Tibial artery (tissue), 4 donors: Measurements from ENCODE around the gene RBM20.
"Not testable (repeated sequence)": the region's sequence is repeated elsewhere in the genome, so short reads cannot be mapped to it uniquely, and the experiment has no call there.

Source experiments
- DNase-seq, 2 donors: peaks; one replicate each; pipeline ENCODE4 v3.0.0-alpha.2; 2019
- H3K27ac ChIP-seq, 2 donors: fragments of 200-600 bp; sonication (generic) in 1 of 2; 1 replicate in 1 of 2; 2 replicates in 1 of 2; pipeline ENCODE4 v1.5.1; 2018 to 2019; ENCODE audit warnings: mild to moderate bottlenecking in 1 of 2
- H3K27me3 ChIP-seq, 2 donors: fragments of 200-600 bp; sonication (generic) in 1 of 2; one replicate each; pipeline versions ENCODE4 v1.5.1 to v1.6.0; 2016 to 2019
- H3K36me3 ChIP-seq, 3 donors: fragments of 200-600 bp; sonication (generic) in 2 of 3; one replicate each; pipeline ENCODE4 v1.5.1; 2016 to 2019; ENCODE audit warnings: mild to moderate bottlenecking in 2 of 3
- H3K4me1 ChIP-seq, 4 donors: fragments of 200-600 bp; sonication (generic) in 2 of 4; 1 replicate in 3 of 4; 2 replicates in 1 of 4; pipeline ENCODE4 v1.5.1; 2016 to 2019
- H3K4me3 ChIP-seq, 2 donors: fragments of 200-600 bp; sonication (generic) in 1 of 2; 1 replicate in 1 of 2; 2 replicates in 1 of 2; pipeline ENCODE4 v1.5.1; 2018 to 2019; ENCODE audit warnings: mild to moderate bottlenecking in 2 of 2
- H3K9me3 ChIP-seq, 3 donors: fragments of 200-600 bp; sonication (generic) in 1 of 3; one replicate each; pipeline ENCODE4 v1.5.1; 2016 to 2019
- intact Hi-C: fragments of 100-400 bp; cut with DNase I; formaldehyde crosslinking; loops from one replicate; pipeline ENCODE4 v1.15.0; 2023; ENCODE audit warnings: low total_unique reads
- TF ChIP-seq, protein P1 (sequence below), 2 experiments: fragments of 200-600 bp in 1 of 2; fragments of 450-650 bp in 1 of 2; IDR thresholded peaks; one replicate each; pipeline ENCODE4 v1.5.1; 2017 to 2019; ENCODE audit warnings: antibody characterized with exemption in 2 of 2, mild to moderate bottlenecking in 1 of 2, moderate library complexity in 1 of 2

RBM20 gene

DNA sequence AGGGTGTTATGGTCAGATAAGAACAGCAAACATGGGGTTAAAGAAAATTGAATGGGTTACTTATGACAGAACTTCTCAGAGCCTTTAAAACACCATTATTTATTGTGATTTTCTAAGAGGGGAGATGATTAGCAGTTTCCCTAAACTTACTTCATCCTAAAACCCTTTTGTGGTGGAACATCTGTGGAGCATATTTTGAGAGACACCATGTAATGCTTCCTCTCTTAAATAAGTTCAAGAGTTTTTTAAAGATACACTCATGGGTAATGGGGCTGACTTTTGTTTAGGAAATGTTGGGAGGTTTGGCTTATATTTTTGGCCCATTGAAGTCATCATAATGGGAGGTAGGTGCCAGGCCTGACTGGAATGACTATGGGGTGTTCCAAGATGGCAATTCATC lies 219.2 kb downstream of the RBM20 start:
- Histone ChIP-seq H3K27me3 (no peaks in the 10 kb centered on the region), H3K27ac (no peak overlapping the region), H3K4me1 (peaks cover 4 to 48% (median 24%) of the 10 kb centered on the region in 4 donors), H3K36me3 (no peaks in the 10 kb centered on the region), H3K9me3 (no peaks in the 10 kb centered on the region), H3K4me3 (no peak overlapping the region)
- DNase-seq, result no peak
- intact Hi-C loops, result no loop called here
- TF ChIP-seq, protein P1, sequence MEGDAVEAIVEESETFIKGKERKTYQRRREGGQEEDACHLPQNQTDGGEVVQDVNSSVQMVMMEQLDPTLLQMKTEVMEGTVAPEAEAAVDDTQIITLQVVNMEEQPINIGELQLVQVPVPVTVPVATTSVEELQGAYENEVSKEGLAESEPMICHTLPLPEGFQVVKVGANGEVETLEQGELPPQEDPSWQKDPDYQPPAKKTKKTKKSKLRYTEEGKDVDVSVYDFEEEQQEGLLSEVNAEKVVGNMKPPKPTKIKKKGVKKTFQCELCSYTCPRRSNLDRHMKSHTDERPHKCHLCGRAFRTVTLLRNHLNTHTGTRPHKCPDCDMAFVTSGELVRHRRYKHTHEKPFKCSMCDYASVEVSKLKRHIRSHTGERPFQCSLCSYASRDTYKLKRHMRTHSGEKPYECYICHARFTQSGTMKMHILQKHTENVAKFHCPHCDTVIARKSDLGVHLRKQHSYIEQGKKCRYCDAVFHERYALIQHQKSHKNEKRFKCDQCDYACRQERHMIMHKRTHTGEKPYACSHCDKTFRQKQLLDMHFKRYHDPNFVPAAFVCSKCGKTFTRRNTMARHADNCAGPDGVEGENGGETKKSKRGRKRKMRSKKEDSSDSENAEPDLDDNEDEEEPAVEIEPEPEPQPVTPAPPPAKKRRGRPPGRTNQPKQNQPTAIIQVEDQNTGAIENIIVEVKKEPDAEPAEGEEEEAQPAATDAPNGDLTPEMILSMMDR (IDR thresholded peaks at IDR 0.05), result no peak

DNA sequence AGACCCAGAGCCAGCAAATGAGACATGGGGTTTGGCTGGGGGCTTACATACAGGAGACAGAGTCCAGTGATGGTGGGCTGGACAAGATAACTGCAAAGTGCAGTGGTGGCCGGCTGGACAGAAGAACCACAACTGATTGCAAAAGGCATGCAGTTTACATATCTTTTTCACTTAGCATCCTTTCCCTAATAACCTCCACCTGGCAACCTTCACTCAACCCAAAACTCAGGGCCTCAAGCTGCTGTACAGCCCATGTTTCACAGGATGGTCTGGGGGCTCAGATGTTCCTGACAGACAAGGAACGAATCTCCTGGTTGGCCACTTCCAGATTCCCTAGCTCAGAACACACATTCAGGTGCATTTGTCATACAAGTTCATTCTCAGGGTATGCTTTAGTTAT lies 219.8 kb downstream of the RBM20 start:
- H3K27me3 ChIP-seq, result no peaks in the 10 kb centered on the region

DNA sequence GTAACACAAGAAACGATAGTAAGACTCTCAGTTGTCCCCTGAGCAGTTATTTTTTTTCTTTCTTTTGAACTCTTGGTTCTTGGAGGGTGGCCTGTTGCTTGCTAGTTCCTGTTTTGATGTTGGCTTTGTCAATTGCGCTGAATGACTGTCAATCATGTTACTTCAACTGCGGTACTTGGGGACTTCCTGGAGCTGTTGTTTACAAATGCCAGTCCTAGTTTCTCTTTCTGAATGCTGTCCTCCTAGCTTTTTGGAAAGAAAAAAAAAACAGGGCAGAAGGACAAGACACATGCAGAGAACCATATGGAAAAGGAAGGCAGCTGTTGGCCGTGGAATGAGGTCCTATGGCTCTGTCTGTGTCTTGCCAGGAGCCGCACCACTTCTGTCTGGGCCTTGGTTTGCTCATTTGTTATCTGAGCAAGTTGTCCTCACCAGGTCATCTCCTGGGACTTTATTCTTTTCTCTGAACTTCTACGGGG lies 220.6 kb downstream of the RBM20 start:
- intact Hi-C loops, result no loop called here
- peaks cover 4 to 44% (median 19%) of the 10 kb centered on the region in 4 donors for H3K4me1 ChIP-seq

More for the DNA sequence above, 219.8 kb downstream of the RBM20 start:
- TF ChIP-seq, protein P1 (IDR thresholded peaks at IDR 0.05), result no peak
- Histone ChIP-seq H3K27ac (no peak overlapping the region), H3K36me3 (no peaks in the 10 kb centered on the region), H3K4me1 (peaks cover 4 to 48% (median 23%) of the 10 kb centered on the region in 4 donors), H3K9me3 (no peaks in the 10 kb centered on the region), H3K4me3 (no peak overlapping the region)
- intact Hi-C loops, result no loop called here
- DNase-seq, result no peak

DNA sequence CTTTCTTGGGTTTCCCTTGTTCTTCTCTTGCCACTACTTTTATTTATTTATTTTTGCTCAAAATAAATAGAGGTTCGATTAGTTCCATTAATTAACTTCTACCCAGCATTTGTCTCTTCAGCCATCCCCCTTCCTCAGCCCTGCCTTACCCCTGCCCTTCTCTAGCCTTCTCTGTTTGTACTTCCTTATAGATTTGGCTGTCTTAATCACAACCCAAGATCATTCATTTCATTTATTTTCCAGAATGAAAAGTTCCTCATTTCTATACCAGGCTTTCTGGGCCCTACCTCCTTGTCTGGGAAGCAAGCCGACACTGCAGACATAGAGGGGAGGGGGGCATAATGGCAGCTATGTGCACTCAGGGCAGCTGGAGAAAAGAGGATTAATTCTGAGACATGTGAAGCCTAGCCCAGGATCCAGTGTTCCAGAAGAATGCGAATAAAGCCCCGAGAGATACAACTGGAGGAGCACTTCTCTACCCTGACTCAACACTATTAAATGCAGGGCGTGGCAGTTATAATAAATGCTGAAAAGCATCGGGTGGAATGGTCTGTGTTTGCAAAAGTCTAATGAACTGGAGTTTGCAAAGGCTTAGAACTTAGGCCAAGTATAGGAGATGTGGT lies 221.2 kb downstream of the RBM20 start:
- no peaks in the 10 kb centered on the region for H3K27me3 ChIP-seq
- TF ChIP-seq, protein P1 (IDR thresholded peaks at IDR 0.05), result no peak
- peak overlapping the region; percentile 14 to 45 for H3K27ac ChIP-seq
- H3K4me3 ChIP-seq, result no peak overlapping the region
- DNase-seq, result no peak
- H3K36me3 ChIP-seq, result no peaks in the 10 kb centered on the region
- H3K9me3 ChIP-seq, result no peaks in the 10 kb centered on the region
- intact Hi-C loops, result no loop called here
- peaks cover 4 to 44% (median 16%) of the 10 kb centered on the region in 4 donors for H3K4me1 ChIP-seq

More for the DNA sequence above, 220.6 kb downstream of the RBM20 start:
- H3K36me3 ChIP-seq, result no peaks in the 10 kb centered on the region
- no peaks in the 10 kb centered on the region for H3K27me3 ChIP-seq
- H3K4me3 ChIP-seq, result no peak overlapping the region
- H3K9me3 ChIP-seq, result no peaks in the 10 kb centered on the region
- peak overlapping the region; percentile 14 to 45 for H3K27ac ChIP-seq
- DNase-seq, result no peak
- TF ChIP-seq, protein P1 (IDR thresholded peaks at IDR 0.05), result no peak

DNA sequence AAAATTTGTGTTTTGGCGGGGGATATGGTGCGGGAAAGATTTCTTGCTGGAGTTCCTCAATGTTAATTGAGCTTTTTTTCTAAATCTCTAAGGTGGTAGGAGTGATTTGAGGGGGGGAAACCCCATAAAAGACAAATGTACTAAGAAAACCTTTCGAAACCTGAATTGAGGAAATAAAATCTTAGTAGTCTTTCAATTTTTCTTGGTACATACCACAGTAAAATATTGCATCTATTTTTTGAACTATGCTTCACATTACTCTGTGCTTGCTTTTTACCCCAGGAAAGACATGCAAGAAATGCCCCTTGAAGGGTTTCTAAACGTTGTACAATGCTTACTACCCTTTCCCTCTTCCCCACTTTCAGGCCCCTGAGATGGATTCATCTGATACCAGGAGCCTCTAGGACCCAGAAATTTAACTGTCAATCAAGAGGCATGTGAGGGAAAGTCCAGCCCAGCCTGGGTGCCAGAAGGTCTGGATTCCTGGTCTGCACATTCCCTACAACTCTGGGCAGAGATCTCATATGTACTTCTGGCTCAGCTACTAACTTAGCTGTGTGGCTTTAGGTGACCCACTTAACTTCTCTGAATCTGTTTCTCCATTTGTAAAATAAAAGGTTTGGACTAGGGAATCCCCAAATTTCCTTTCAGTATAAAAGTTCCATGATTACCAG lies 221.8 kb downstream of the RBM20 start:
- peak overlapping the region in 1 of 2 donors; percentile 45 for H3K27ac ChIP-seq
- no peak for DNase-seq
- H3K36me3 ChIP-seq, result no peaks in the 10 kb centered on the region
- no peaks in the 10 kb centered on the region for H3K9me3 ChIP-seq
- no peak overlapping the region for H3K4me3 ChIP-seq
- intact Hi-C loops, result no loop called here
- TF ChIP-seq, protein P1 (IDR thresholded peaks at IDR 0.05), result no peak
- peaks cover under 1 to 51% (median 20%) of the 10 kb centered on the region in 4 donors for H3K4me1 ChIP-seq
- no peaks in the 10 kb centered on the region for H3K27me3 ChIP-seq

DNA sequence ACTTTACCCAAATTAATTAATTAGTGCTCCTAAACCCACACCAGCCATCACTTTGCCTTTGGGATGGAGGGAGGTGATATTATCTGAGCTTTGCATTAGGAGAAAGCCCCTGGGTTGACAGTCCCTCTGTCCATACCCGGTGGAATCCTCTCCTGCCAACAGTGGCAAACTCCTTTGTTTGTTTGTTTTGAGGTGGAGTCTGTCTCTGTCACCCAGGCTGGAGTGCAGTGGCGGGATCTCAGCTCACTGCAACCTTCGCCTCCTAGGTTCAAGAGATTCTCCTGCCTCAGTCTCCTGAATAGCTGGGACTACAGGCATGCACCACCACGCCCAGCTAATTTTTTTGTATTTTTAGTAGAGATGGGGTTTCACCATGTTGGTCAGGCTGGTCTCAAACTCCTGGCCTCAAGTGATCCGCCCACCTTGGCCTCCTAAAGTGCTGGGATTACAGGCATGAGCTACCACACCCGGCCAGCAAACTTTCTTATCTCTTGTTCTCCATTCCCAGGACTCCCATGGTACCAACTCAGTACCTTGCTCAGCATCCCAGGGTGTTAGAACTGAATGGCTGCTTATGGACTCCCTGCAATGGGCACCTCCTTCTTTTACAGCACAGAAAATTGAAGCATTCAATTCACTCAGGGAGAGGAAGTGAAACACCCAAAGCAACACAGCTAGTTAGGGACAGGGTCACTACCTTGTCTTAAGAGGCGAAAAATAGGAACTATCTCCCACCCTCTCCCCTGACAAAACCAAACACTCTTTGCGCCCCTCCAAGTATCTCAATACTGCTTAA lies 223.1 kb downstream of the RBM20 start:
- Histone ChIP-seq H3K27ac (peak overlapping the region; percentile 21 to 36), H3K4me1 (peaks cover 0 to 54% (median 22%) of the 10 kb centered on the region in 4 donors)

More for the DNA sequence above, 223.1 kb downstream of the RBM20 start:
- H3K4me3 ChIP-seq, H3K9me3 ChIP-seq, H3K36me3 ChIP-seq, intact Hi-C loops, DNase-seq, H3K27me3 ChIP-seq: not testable (repeated sequence)
